HG02588 (cell line): ENCODE data around the gene CPED1.
A peak's percentile ranks its signal among the peaks of the same experiment; 100 is the strongest.
"Not testable (repeated sequence)": the region's sequence is repeated elsewhere in the genome, so short reads cannot be mapped to it uniquely, and the experiment has no call there.

Experiments
- ATAC-seq: cut with Tn5 transposase; IDR thresholded peaks from one replicate; pipeline ENCODE4 v1.9.1; 2021; ENCODE audit warnings: mild to moderate bottlenecking, moderate library complexity; ENCODE audit not compliant: unreplicated experiment

The CPED1 gene

DNA sequence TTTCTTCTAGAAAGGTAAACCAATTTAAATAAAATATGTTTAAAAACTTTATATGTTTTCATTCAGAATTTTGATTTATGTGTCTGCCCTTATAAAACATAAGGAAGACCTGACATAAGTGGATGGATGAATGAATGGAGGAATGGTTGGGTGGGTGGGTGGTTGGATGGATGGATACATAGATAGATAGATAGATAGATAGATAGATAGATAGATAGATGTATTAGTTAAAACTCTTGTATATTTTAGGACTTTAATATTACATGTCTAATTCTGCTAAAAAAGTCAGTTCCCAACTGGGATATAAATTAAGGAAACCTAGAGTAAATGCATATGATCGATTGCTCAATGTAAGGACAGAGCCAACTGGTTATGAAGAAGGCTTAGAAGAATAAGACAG is 184.0 kb downstream of the CPED1 start:
- no peak for ATAC-seq

DNA sequence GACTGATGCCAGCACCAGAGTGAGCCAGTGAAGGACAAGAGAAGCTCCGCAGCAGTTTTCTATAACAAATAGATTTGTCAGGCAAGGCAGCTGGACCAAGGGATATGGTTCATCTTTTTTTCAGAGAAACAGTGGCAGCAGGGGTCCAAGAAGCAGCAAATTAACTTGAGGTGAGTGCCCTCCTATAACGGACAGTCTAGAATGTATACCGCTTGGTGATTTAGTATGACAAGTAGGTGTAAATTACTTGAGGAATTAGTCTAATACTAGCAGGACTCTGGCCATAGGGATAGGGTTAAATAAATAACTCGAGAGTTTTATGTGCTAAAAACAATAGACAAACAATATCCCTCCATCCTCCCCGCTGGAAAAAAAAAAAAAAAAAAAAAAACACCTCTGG is 187.3 kb downstream of the CPED1 start:
- no peak for ATAC-seq

DNA sequence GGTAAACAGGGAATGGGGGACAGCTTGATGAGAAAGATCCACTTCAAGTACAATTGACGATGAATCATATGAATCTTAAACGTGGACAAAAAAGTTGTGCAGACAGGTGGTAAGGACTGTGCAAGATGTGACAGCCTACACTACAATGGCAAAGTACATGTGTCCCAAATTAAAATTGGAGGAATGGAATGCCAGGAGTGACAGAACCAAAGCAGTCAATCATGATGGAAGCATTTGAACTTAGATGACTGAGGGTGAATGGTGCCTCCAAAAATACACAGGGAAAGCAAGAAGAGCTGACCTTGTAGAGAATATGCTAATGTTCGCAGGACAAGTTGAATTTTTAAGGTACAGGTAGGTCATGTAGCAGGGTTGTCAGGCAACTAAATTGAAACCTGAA is 189.9 kb downstream of the CPED1 start:
- no peak for ATAC-seq

DNA sequence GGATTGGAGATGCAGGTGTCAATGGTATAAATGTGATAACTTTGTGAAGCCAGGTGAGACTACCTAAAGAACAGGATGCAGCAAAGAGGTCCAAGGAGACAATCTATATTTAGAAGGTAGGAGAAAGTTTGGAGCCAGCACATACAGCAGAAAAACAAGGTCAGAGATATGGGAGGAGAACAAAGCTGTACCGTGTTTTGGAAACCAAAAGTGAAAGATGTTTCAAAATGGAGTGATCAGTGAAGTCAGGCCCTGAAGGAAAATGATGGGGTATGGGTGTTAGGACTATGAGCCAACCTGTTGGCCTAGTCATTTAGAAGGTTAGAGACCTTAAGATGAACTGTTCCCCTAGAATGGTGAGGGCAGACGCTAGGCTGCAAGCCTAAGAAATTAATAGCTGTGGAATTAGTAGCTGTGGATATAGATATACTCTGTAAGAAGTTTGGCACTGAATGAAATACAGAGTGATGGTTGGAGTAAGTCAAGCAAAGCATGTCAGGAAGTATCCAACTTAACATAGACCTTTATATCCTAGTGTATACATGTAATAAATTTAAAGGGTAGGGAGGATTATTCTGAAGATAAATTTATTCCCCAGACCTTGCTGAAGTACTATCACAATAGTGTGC is 190.5 kb downstream of the CPED1 start:
- peak; percentile 56 for ATAC-seq

DNA sequence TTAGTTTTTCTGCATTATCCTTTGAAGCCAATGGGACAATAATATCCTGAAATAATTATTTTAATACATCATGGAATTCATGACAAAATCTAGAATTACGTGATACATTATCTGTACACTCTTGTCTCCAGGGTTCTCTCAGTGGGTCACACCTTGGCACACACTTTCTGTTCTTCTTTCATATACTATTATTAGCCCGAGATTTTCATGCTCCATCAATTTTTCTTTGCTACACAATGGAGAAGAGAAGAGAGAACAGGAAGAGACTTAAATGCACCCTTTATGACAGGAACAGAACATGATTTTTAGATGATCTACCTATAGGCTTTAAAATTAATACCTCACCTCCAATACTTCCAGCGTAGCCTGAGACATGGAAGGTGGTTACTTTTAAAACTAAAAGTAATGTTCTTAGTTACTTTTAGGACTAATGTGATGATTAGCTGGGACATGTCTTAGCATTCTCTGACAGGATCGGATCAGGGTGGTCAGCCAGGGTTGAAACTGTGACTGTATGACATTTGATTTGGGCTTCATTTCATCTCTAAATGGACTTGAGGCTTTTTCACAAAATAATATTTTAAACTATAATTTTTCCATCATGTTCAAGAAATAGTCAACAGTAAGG is 192.0 kb downstream of the CPED1 start:
- peak; percentile 95 for ATAC-seq

DNA sequence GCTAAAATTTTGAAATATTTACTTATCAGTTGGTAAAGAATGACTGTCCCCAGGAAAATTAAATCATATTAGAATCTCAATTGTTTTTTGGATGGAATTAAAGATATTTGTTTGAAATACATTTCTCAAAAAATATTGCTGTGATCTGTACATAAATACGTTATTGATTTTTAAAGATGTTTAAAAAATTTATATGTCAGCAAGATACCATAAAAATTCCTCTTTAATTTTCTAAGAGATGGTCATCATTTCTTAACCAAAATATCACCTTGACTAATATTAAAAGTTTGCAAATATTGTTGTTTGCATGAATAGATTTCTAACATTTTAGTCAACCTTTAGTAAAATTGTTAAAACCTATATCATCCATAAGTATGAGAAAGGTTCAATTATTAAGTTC is 192.8 kb downstream of the CPED1 start:
- no peak for ATAC-seq

DNA sequence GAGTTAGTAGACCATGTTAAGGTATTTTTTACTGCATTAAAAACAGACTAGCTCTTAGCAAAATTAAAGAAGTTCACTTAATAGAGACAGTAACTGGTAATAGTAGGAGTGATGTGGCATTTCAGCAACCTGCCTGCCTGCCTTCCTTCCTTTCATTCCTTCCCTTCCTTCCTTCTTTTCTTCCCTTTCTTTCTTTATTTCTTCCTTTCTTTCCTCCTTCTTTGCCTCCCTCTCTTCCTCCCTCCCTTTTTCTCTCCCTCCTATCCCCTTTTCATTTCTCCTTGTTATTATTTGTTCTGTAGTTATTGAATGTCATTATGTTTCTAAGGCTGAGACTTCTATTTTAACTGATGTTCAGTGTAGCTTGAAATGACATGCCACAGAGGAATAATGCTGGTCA is 193.8 kb downstream of the CPED1 start:
- no peak for ATAC-seq

DNA sequence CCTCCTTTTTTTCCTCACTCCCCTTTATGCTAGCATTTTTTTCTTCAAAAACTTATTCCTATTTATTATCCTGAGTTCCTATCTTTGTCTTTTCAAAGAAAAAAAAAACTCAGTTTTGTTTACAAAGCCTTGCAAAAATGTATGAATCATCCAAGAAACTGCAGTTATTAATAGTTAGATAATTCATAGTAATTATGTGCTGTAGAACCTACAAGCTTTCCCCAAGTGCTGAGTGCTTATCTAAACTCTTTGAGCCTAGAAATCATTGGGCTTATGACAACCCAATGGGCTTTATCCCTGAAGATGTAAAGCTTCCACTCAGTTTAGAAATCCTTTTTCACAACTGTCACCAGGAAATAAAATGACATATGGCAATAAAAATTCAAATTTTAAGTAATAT is 194.4 kb downstream of the CPED1 start:
- ATAC-seq, result no peak

DNA sequence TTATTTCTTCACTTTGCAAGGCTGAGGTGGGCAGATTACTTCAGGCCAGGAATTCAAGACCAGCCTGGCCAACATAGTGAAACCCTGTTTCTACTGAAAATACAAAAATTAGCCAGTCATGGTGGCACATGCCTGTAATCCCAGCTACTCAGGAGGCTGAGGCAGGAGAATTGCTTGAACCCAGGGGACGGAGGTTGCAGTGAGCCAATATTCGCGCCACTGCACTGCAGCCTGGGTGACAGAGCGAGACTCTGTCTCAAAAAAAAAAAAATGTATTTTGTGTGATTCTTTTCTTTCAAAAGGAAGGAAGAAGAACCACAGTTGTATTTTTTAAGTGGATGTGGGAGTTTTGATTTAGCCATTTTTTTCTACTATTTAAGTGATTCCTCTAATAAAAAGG is 195.4 kb downstream of the CPED1 start:
- not testable (repeated sequence) for ATAC-seq

DNA sequence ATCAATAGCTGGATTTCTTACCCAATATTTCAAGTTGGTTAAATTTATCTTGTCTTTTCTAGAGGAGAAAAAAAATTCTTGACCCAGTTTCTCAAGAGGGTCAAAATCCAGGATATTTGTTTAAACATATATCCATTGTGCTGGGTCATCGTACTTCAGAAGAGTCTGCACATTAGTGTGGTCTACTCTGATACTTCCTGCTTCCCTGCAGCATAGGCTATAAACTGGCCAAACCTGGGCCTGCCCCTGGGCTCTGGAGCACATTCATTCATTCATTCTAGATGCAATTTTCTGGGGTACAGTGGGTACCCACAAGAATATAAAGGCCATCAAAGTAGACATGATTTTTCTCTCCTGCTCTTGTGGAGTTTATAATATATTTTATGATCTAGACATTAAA is 198.2 kb downstream of the CPED1 start:
- ATAC-seq, result no peak

DNA sequence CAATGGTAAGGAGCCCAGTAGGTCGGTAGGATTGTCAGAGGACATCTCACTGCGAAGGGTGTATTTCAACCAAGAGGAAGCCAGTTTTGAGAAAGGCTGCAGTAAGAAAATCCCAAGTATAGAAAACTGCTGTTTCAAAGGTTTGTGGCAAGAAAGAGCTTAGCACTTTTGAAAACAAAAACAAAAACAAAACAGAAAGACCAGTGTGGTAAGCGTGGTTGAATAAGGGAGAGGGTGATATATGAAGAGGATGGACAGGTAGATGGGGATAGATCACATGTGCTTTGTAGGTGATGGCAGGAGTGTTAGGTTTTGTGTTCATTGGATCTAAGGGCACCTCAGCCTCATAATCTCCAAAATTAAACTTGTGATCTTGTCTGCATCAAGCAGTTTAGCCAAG is 198.7 kb downstream of the CPED1 start:
- peak; percentile 65 for ATAC-seq

DNA sequence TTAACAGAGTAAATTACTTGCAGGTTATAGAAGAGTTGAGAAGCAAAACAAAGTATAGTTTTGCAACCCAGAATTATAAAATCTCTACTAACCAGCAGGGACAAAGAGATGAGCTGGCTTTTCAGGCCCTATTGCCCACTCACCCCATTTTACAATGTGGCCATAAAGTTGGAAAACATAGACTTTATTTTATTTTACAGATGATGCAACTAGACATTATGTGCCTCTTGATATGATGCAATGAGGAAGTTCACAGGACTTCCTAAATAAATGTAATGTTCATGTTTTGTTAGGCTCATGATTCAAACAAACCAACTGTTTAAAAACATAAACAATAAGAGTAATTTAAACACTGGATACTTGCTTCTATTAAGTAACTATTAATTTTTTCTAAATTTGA is 199.2 kb downstream of the CPED1 start:
- no peak for ATAC-seq

DNA sequence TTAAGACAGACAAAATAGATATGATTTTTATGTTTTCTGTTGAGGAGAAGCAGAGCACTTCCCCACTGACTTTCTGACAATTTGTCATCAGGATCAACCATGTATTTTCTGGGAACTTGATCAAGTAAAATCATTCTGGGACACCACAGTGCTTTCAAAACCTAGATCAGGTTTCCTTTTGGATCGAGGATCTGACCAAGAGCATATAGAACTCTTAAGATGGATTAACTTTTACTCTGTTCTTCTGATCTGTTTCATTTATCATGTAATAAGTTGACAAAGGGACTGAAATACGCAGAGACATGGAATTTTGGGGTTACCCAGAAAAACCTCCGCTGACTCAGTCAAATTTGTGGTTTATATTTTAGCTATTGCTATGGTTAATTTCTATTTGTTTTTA is 204.3 kb downstream of the CPED1 start:
- no peak for ATAC-seq

DNA sequence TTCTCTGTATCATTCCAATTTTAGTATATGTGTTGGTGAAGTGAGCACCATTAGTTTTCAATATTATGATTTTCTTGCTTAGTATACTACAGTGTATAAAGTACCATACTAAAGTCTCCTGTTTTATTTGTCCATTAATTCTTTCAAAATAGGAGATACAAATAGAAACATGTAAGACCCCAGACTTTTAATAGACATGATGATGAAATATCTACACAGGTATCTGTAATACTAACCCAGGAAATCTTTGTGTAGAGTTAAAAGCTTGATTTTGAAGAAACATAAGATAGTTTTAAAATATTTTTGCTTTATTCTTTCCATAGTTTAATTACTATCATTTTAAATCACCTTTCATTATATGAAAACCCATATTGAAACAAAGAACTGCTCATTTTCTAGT is 206.5 kb downstream of the CPED1 start:
- no peak for ATAC-seq

DNA sequence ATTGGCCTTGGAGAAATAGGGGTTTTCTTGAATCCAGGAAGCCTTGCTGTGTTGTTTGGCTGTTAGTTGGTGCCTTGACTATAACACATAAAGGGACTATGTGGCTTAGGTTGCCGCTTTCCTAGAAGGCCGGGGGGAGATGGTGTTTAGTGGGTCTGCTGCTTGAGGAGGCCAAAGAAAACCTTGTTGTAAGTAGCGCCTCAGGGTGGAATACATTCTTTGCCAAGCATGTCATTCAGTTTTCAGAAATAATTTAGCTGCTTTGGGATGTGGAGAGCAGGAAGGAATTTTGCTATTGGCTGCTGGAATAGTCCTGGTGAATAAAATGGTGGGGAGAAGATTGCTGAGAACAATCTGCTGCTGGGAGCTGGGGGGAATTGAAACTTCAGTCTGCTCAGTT is 207.4 kb downstream of the CPED1 start:
- ATAC-seq, result no peak

DNA sequence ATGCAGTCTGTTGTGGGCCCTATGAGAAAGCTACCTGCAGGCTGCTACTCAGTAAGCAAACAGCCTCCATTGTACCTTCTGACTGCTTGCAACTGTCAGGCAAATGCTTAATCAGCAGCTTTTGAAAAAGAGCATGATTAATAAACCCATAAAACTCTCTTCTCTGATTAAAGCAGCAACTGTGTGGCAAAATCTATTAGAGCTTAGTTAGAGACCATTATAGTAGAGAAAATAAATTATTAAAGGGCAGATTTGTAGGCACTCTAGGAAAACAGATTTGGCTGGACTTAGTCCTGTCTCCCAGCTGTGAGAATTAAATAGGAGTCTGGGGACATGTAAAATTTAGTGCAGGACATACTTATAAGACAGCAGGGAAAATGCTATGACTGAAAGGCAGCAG is 207.8 kb downstream of the CPED1 start:
- ATAC-seq, result no peak

DNA sequence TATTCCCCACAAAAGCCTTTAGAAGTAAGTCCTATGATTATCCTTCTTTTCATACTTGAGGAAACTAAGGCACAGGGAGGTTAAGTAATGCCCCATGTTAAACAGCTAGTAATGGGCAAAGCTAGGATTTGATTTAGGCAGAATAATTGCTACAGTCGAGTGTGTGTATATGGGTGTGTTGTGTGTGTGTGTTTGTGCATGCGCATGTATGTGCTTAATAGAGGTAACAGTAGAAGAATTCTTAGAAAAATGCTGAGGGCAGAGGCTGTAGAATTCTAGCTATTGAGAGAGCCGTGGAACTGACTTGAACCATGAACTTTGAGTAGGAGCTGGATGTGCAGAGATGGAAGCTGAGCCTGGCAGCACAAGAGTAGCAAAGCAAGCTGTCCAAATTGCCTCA is 208.9 kb downstream of the CPED1 start:
- ATAC-seq, result no peak

DNA sequence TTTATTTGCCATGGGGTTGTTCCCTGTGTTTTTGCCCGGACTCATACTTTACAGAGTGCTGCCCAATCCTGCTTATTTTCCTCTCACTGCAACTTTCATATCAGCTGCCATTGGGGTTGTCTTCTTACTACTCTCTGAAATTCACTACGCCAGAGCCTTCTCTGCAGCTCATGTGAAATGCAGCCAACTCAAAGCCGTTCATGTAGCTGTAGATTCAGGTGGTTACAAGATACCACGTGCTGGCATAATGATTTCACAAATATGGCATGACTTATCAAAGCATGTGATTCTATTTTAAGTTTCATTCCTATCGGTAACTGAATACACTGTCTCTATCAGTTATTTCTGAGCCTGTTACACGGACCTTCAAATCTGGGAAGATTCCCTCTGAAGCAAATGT is 210.0 kb downstream of the CPED1 start:
- ATAC-seq, result no peak

DNA sequence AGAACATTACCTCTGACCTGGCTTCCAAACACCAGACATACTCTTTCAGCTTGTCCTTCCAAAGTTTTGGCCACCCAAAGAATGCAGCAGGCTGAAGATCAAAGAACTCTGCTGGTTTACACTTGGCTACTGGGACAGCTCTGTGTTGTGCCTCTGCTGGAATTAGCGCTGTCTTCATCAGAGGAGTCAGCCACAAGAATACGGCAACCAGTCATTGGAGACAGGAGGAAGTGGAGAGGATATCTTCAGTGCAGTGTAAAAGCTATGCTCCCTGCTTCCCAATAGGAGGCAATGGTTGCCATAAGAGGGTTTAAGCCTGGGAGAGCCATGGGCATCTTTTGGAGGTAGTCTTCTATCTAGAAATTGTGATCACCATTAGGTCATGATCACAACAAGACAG is 213.6 kb downstream of the CPED1 start:
- no peak for ATAC-seq

DNA sequence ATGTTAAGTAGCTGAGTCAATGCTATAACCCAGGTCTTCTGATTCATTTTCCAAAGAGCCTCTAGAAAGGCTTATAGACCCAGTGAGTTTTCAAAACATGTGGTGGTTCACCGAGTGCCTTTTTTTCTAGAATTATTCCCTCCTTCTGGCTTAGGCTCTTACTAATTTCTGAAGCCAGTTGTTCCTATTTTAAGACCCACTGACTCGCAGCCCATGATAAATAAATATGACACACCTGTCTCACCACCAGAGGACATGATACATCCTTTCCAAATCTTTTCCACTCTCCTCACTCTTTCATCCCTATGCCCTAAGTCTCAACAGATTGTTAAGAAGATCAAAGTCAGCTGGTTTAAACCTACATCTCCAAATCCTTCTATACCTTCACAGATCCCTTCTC is 214.3 kb downstream of the CPED1 start:
- ATAC-seq, result no peak

DNA sequence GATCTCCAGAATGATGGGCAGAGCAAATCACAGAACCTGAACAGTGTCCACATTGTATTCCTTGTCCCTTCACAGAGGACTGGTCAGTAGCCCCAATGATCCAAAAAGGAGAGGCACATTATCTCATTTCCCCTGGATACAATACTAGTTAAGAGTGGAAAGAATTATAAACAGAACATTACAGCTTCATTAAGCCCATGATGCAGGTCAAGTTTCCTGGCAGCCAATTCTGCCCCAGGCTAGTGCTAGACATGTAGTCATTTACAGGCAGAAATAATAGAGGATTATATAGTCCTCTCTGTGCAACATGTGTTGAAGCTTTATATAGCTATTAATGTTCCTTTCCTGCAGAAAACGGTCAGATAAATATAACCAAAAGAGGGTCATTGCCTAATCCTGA is 216.0 kb downstream of the CPED1 start:
- no peak for ATAC-seq

DNA sequence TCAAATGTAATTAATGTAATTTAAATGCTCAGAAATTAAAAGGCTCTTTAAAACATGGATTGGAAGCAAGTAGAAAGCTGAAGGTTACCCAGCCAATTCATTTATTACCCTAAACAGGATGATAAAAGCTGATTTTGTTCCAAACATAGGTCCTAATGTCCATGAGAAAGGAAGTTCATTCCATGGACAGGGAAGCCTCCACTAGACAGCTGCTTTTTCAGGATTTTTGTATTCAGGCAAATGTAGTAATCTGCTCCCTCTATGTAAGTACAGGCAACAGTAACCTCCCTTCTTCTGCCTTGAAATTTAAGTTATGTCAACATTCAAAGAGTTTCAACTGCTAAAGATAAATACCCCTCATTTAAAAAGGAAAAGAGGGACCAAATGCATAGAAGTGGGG is 217.3 kb downstream of the CPED1 start:
- no peak for ATAC-seq

DNA sequence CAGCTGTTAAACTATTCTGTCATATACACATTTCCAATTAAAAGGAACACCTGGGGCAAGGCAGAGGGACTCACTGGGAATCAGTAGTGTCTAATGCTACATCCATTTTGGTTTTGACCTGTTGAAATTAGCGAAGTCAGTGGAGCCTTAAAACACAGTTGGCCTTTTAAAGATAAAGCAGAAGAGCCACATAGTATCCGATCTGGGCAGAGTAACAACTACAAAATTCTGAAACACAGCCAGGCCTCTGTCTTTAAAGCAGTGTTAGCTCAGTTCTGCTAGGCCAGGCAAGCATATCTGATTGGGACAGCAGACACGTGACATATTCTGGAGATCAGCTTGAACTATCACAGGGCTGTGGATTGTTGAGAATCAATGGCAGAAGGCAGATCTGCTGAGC is 222.7 kb downstream of the CPED1 start:
- no peak for ATAC-seq
